NCI-H526 (cell line): ENCODE results near the gene SCAMP5.

Source experiments
- DNase-seq, 2 experiments: peaks; one replicate each; lab custom pipeline; 2025; lab: John Stamatoyannopoulos, UW

The SCAMP5 gene, protein sequence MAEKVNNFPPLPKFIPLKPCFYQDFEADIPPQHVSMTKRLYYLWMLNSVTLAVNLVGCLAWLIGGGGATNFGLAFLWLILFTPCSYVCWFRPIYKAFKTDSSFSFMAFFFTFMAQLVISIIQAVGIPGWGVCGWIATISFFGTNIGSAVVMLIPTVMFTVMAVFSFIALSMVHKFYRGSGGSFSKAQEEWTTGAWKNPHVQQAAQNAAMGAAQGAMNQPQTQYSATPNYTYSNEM

DNA sequence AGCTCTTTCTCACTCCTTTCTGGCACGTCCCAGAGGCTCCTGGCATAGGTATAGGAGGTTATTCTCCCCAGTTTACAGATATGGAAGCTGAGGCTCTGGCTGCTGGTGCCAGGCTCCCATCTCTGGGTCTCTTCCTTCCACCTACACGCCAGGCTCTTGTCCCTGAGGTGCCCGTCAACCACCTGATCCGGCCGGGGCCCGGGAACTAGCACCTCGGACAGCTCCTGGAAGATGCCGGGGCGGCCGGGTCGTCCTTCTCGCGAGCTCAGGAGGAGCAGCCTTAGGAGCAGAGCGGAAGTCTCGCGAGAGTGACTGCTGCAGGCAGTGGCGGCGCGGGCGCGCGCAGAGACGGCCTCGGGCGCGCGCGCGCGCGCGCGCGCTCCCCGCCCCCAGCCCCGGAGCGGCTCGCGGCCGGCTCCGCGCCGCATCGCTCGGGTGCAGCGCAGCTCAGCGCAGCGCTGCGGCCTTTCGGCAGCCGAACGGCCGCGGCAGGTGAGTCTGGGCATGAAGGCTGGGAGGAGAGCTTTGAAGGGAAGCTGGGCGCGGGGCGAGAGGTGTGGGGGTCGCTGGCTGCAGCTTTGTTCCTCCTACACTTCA, at the start of gene SCAMP5:
Gene SCAMP5, plus strand, starts transcription at position 382 of the 597 bp plus-strand sequence. CDS start 16,277 bp downstream, outside the sequence.
- peak; percentile 93 to 98 for DNase-seq

DNA sequence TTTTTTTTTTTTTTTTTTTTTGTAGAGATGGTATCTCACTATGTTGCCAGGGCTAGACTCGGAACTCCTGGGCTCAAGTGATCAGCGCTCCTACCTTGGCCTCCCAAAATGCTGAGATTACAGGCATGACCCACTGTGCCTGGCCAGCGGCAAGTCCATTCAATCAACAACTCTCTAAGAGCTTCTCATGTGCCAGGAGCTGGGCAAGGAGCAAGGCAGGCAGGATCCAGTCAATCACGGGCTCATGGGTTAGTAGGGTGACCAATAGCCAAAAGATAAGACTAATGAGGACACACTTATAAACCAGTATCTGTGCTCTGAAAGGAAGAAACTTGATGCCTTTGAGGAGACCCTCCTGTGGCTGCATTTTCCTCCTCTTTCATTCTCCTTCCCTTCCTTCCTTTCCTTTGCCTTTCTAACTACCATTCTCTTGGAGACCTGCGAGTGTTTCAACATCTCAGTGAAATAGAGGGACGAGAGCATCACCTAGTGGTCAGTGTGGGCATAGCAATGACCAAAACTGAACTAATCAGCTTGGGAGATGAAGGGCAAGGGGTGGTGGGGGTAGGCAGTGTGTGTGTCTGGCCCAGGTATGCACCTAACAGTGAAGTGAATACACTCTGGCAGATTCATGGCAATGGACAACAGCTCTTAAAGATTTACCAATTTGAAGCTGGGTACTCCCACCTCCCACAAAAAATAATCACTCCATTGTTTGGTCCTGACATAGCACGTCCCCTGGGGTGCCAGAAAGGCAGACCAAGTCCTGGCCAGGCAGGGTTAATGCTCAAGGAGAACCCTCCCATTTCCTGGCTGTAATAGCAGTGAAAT, 45.1 kb upstream of the SCAMP5 start:
- DNase-seq: peak; percentile 63 to 84

DNA sequence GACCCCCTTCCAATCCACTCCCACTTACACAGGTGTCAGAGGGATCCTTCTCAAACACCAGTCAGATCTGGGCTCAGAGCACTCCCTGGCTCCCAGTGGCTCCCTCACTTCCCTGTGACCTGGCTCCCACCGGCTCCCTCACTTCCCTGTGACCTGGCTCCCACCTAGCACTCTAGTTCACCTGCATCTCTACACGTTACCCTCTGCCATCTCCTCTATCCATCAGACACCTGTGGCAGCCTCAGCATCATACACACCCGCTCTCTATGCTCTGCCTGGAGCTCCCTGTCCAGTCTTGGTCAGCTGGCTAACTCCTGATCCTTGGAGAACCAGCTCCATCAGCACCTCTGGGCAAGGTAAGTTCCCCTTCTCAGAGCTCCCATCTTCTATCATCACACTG, 44.4 kb upstream of the SCAMP5 start:
- DNase-seq: no peak

DNA sequence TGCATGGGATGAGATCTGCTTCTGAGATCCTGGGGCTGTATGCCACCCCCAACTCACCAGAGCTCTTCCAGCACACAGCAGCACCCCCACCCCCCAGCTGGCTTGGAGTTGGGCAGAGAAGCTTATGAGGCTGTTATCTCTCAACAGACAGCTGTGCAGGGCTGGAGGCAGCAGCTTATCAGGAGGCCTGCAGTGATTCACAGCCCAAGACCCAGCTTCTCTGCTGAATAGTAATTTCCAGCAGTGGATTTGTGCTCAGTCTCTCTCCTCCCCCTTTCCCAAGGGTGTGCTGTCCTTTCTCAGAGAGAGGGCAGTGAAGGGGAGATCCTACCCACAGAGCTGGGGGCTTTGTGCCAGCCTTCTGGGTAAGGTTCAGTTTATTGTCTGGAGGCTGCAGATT, 40.8 kb upstream of the SCAMP5 start:
- DNase-seq: peak in 1 of 2 experiments; percentile 3

DNA sequence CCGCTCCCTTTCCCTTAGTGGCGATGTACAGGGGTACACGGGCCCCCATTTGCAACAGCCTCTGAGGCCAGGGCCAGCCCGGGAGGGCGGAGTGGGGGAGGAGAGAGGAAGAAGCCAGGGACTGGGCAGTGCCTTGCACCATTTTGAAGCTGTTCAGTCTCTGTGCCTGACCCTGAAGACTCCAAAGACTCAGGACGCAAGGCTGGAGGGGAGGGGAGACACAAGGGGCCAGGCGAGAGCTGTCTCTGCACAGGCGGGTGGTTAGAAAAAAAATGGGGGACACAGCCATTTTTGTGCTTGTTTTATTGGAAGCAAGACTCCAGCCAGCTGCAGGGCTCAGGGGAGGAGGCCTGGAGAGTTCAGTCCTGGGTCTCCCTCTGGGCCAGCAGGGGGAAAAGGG, 40.3 kb upstream of the SCAMP5 start:
- peak in 1 of 2 experiments; percentile 17 for DNase-seq

DNA sequence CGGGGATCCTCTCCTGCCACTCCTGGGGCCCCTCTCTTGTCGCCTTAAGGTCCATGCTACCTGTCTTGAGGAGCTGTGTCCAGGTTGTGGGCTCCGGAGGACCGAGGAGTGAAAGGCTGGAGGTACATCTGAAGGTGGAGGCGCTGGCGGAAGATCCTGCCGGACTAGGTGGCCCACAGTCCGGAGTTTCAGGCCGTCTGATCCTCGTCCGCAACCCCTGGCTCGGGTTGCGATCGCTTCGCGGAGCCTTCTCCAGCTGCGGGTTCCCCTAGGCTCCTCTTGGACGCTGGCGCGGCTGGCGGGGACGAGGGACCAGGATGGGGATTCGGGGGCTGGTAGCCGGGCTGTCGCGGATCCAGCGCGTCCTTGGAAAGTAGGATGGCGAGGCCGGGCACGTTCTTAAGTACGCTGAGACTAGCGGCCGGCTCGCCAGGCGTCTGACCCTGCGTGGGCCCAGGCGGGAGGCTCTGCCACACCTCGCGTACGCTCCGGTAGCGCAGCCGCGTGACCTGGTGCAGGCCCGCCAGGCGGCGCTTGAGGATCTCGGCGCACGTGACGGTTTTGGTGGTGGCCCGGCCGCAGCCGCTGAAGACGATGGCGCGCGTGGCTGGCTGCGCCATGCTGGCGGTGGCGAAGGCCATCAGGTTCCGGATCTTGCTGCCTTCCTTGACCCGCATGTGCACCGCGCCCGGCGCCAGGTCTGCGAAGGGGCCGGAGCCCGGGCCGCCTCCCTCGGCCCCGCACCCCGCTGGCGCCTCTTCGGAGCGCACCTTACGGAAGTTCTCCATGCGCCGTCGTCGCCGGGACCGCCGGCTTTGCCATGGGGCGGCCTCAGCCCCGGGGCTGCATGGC, 39.3 kb upstream of the SCAMP5 start:
- peak; percentile 33 to 89 for DNase-seq

DNA sequence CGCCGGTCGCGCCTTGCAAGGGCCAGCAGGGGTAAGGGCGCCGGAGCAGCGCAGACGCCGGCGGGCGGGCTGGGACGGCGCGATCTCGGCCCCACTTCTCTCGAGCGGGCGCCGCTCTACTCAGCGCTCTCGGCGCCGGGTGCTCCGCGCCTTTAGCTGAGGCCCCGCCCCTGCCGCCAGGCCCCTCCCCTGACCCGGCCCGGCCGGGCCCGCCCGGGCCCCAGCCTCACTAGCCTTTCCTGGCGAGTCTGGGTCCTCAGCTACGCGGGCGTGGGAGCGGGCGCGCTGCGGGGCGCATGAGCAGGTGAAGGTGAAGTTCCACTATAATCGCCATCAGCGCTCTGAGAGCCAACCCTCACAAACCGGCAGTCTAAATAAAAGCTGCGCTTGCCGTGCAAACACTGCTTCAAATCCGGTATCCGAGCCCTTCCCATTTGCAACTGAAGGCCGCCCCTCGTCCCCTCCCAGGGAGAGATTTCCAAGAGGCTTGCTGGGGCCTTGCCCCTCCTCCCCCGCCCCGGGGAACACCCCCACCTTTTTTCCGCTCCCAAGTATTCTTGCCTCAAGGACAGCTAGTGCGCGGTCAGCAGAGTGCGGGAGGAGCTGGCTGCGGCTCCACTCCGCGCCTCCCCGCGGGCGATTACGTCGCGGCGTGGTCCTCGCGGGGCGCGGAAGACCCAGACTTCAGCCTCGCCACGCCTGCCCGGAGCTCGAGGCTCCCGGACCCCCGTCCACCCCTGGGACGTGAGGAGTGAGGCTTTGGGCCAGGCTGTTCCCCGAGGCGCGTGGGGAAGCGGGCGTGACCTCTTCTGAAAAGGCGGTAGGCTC, 38.5 kb upstream of the SCAMP5 start, which contains the start of gene RPP25:
Gene RPP25, minus strand, starts transcription at position 125 of the 828 bp plus-strand sequence. CDS start 189 bp downstream, outside the sequence.
- peak; percentile 48 to 89 for DNase-seq

DNA sequence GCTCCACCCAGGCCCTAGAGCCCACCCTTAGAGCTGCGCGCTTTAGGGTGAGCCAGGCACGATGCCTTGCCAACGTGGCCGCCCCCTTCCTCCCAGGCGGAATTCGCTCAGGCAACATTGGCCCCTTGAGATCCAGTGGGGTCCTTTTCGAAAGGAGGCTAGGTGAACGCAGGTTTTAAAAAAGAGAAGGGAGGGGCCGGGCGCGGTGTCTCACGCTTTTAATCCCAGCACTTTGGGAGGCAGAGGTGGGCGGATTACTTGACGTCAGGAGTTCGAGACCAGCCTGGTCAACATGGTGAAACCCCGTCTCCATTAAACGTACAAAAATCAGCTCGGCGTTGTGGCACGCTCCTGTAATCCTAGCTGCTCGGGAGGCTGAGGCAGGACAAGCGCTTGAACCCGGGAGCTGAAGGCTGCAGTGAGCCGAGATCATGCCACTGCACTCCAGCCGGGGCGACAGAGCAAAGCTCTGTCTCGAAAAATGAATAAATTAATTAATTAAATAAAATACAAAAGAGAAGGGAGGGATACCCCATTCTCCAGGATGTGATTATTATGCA, 37.8 kb upstream of the SCAMP5 start:
- DNase-seq: no peak

DNA sequence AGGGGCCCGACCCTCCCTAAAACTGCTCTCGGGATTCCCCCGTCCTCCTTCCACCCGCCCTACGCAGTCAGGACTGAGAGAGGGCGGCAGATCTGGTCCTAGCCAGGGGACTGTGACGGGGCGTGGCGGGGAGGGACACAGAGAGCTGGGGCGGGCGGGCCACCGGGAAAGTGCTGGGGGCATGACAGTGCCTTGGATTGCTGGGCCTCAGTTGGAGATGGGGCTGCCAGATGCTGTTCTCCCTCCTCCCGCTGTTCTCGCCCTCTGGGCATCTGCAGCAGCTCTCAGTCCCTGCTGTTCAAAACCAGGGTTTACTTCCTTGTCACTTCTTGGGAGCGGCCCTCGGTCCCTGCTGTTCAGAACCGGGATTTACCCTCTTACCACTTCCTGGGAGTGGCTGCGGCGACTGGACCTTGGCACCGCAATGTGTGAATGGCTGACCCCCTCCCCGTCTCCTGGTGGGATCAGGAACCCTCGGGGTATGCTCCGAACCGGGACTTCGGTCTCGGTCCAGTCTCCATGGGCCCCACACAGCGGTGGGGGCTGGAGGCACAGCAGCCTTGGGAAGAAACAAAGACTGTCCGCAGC, 36.9 kb upstream of the SCAMP5 start:
- DNase-seq: peak in 1 of 2 experiments; percentile 64

DNA sequence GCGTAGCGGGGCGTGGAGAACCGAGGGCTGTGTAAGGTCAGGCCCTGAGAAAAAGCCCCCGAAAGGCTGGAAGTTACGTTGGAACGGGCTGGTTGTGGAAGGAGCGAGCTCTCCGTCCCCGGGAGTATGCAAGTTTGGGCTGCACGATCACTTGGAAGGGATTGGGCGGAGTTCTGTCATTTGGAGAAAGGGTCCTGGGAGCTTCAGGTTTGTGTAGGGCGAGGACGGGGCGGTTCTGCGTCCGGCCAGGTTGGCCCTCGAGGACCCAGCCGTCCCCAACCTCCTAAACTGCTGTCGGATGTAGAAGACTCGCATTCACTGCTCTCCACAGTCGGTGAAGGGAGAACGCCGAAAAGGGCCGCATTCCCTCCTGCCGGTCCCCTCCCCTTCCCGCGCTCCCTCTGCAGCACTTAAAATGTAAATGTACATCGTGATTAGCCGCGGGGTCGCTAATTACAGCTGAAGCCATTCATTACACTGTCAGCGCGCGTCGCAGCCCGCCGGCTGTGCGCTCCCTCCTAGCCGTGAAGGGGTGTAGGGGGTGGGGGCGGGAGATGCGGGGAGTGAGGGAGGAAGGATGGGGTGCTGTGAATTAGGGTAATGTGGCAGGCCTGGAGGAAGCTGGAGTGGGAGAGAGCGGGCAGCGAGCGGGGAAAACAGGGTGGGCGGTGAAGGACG, 36.3 kb upstream of the SCAMP5 start:
- DNase-seq: peak in 1 of 2 experiments; percentile 23

DNA sequence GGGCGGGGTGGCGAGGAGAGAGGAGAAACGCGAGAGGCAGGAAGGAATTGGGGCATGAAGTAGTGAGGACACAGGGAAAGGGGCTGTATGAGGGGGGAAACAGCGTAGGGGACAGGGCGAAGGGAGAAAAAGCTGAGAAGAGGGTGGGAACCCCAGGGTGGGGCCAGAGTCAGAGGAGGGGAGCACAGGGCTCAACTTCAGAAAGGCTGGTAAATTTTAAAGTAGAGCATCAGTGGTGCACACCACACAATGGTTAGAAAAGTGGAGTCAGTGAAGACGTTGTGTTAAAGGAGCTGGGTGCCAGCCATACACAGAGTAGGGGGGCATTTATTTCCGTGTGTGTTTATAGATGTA, 35.8 kb upstream of the SCAMP5 start:
- DNase-seq: no peak

DNA sequence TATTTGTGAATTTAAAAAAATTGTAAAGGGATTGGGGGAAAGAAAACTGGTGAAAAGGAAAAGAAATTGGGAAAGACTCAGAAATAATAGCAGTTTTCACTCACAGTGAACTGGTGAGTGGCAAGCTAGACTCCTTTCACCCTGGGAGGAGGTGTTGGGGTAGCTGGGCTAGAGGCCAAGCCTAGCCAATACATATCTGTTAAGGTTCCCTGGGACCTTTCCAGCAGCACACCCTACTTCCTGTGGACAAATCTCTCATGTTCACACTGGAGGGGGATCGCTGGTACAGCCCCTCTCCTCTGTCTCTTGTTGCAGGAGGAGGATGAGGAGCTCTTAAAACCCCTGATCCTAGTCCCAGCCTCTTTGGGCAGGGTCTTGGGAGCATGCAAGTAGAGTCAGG, 35.1 kb upstream of the SCAMP5 start:
- no peak for DNase-seq

DNA sequence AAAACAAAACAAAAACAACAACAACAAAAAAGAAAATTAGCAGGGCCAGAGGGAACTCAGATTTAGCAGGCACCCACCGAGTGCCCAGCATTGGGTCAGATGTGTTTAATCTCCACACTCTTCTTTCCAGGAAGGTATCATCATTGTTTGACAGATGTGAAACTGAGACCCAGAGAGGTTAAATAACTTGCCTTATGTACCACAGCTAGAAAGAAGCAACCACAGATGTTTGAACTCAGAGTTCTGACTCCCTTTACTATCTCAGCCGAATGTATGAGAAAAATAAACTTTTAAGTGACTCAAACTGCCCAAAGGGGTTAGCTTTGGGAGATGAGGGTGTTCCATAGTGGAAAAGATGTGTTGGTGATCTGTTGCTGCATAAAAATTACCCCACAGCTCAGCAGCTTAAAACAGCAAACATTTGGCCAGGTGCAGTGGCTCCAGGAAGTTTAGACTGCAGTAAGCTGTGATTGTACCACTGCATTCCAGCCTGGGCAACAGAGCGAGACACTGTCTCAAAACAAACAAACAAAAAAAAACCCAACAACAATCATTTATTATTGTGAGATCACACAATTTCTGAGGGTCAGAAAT, 34.3 kb upstream of the SCAMP5 start:
- DNase-seq: no peak

DNA sequence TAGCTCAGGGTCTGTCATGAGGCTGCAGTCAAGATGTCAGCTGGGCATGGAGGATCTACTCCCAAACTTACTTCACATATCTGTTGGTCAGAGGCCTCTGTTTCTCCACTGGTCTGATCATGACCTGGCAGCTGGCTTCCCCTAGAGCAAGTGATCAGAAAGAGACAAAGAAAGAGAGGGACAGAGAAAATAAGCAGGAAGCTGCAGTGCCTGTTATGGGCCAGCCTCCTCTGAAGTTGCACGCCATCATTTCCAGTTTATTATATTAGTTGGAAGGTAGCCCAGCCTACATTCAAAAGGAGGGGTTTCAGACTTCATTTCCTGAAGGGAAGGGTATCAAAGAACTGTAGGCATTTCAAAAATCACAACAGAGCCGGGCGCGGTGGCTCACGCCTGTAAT, 33.7 kb upstream of the SCAMP5 start:
- DNase-seq: no peak

DNA sequence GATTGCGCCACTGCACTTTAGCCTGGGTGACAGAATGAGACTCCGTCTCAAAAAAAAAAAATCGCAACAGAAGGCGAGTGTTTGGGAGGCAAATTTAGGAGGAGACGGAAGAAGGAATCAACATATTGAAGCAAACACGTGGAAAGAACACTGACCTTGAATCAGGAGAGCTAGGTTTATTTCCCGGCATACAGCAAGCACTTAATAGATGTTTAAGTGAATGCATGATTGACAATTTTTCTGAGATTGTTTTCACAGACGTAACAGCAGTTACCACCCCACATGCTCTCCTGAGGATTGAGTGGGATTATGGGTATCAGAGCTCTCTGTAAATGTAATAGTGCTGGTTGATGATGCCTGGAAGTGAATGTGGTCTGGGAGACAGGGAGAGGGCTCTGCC, 33.1 kb upstream of the SCAMP5 start:
- DNase-seq: no peak

DNA sequence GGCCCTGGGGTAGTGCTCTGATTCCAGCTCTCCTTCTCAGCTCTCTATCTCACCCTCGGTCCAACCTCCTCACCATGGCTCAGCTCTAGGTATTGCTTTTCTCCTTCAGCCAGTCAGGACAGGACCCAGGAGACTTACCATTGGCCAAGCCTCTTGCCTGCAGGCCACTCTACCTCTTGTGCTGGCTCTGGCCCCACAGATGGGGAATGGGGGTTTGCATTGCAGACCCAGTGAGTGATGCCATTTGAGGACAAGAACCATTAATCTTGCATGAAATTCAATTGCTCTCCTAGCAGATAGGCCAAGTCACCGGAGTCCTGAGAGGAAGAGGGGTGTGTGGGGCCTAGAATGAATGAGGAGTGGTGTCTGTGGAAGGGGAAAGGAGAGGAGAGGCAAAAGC, 32.7 kb upstream of the SCAMP5 start:
- no peak for DNase-seq

DNA sequence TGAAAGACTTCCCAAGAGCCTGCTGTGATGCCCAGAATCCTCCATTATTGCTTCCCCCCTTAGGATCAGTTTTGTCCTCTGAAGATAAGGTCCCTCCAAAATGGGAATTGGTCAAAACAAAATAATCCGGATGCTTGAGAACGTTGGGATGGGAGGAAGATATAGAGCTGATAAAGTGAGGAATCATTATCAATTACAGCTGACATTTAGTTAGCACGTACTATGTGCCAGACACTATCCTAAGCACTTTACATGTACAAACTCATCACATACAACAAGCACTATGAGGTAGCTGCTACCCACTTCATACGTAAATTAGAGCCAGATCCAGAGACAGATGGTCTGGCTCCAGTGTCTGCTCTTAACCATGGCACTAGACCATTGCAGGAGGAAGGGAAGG, 32.1 kb upstream of the SCAMP5 start:
- DNase-seq: no peak

DNA sequence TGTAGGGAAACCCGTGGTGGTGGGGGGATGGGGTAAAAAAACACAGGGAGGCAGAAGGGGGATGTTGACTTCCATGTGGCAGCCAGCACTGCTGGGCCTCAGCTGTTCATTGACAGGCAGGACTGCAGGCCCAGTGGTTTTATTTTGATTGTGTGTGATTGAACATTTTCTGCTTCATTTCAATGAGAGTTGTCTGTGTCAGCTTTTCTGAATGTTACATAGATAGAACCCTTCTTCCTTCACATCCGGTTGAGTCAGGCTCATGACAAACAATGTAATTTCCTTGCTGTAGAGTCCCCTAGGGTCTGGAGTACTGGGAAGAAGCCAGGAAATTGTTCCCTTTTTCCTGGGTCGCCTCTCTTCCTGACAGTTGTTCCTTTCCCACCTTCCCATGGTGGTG, 30.6 kb upstream of the SCAMP5 start:
- no peak for DNase-seq

DNA sequence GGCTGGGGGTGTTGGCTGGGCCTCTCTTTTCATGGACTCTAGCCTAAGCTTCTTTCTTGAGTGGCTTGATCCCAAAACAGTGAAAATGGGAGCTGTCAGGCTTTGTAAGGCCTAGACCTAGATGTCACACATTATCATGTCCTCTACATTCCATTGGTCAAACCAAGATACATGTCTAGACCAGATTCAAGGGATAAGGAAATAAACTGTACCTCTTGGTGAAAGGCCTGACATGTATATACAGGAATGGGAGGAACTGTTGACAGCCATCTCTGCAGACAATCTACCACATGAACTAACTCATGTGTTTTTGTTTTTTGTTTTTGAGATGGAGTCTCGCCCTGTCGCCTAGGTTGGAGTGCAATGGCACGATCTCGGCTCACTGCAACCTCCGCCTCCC, 27.7 kb upstream of the SCAMP5 start:
- no peak for DNase-seq
